IgD-negative memory B cell (primary cell): ENCODE data around the gene TEKT1. TPM values are rescaled to one million over a fixed set of nuclear protein-coding genes. Genes with fewer than 3 reads are reported as not detected.
A peak's percentile ranks its signal among the peaks of the same experiment; 100 is the strongest.
"Not testable (repeated sequence)": the region's sequence is repeated elsewhere in the genome, so short reads cannot be mapped to it uniquely, and the experiment has no call there.

Experiments
- H3K27ac Mint-ChIP-seq, 3 donors: one replicate each; pipeline ENCODE4 v1.8.0; 2020 to 2022; ENCODE audit warnings: mild to moderate bottlenecking in 3 of 3, mixed read lengths in 3 of 3, moderate library complexity in 1 of 3
- H3K27me3 Mint-ChIP-seq: one replicate; pipeline ENCODE4 v1.8.0; 2021; ENCODE audit warnings: mixed read lengths
- H3K36me3 Mint-ChIP-seq: one replicate; pipeline ENCODE4 v1.8.0; 2020; ENCODE audit warnings: mild to moderate bottlenecking, mixed read lengths
- H3K4me1 Mint-ChIP-seq, 3 donors: one replicate each; pipeline ENCODE4 v1.8.0; 2020 to 2022; ENCODE audit warnings: mixed read lengths in 3 of 3, mild to moderate bottlenecking in 1 of 3
- H3K4me3 Mint-ChIP-seq, 4 donors: one replicate each; pipeline ENCODE4 v1.8.0; 2020 to 2022; ENCODE audit warnings: mild to moderate bottlenecking in 4 of 4, mixed read lengths in 4 of 4, moderate library complexity in 3 of 4
- H3K9me3 Mint-ChIP-seq, 3 donors: one replicate each; pipeline ENCODE4 v1.8.0; 2020 to 2021; ENCODE audit warnings: mixed read lengths in 3 of 3, mild to moderate bottlenecking in 1 of 3
- polyA plus RNA-seq: library from polyadenylated mRNA; unstranded; fragments of 300-500 nt; fragmentation: Illumina TruSeq; gene quantifications from one replicate; pipeline ENCODE4 v1.2.3, GENCODE V29; 2021

The TEKT1 gene
- polyA plus RNA-seq, 1 donor from 2014 or later = not detected

DNA sequence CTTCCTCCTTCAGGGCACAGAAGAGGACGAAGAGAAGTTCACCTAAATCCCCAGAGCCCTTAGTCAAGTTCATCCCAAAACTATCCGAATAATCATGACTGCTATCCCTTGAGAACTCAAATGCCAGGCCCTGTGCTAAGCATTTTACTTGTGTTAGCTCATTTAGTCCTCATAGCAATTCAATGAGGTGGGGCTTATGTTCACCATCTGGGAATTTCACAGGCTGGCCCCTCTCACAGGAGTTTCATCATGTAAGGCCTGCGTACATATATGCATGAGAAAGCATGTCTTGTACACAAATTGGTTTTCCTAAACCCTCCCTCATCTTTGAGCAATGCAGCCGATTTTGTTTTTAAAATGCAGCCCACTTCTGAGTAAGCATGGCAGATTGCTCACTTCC, 12.9 kb upstream of the TEKT1 start:
- H3K9me3 Mint-ChIP-seq, H3K4me1 Mint-ChIP-seq, H3K27ac Mint-ChIP-seq, H3K36me3 Mint-ChIP-seq, H3K4me3 Mint-ChIP-seq: not testable (repeated sequence)
- peaks cover 26% of the 10 kb centered on the region for H3K27me3 Mint-ChIP-seq

DNA sequence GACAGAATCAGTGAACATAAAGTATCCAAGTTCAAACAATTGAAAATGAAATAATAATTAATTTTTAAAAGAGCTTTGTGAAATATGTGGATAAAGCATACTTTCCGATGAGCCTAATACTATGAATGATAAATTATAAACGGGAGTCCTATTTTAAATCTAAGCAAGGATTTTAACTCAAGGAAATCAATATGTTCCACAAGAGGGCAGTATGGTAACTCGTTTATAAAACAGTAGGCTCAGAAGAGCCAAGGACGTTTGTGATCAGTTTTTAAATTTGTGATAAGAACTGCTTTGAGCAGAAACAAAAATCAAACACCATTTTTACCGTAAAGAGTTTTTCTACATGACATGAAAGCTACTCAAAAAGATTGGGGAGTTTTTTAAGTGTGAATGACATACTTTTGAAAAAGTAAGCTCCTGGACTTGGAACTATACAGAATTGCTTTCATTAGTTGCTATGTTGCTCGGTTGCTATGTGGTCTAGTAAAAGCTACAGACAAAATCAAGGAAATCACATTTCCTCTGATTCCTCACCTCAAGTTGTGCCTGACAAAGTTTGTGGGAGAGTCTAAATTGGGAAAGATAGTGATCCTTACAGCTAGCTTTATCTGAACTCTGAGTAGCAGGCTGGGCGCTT, 11.8 kb upstream of the TEKT1 start:
- no peak overlapping the region for H3K27ac Mint-ChIP-seq
- H3K4me3 Mint-ChIP-seq = no peak overlapping the region
- no peaks in the 10 kb centered on the region for H3K36me3 Mint-ChIP-seq
- peaks cover 0 to 2% (median 0%) of the 10 kb centered on the region in 3 donors for H3K9me3 Mint-ChIP-seq
- H3K27me3 Mint-ChIP-seq = peaks cover 31% of the 10 kb centered on the region
- H3K4me1 Mint-ChIP-seq = no peaks in the 10 kb centered on the region

DNA sequence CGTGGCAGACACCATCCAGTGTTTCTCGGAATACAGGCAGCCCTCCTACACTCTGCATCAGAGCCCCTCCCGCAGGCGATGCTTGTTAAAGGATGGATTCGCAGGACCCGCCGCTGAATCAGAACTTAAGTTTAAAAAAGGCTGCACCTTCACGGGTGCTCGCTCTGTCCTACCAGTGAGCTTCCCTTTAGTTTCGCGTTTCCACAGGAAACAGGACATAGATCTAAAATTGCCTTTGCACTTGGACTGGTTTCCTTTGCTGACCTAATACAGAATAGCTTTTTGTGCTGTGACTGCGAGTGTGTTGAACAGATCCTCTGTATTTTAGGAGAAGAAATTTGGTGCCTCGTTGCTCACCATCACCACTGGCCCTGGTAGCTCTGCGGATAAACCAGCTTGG, 10.2 kb upstream of the TEKT1 start:
- H3K27ac Mint-ChIP-seq, H3K36me3 Mint-ChIP-seq, H3K9me3 Mint-ChIP-seq, H3K4me1 Mint-ChIP-seq: not testable (repeated sequence)
- peak overlapping the region in 1 of 4 donors; percentile 38 for H3K4me3 Mint-ChIP-seq
- H3K27me3 Mint-ChIP-seq = peaks cover 34% of the 10 kb centered on the region

DNA sequence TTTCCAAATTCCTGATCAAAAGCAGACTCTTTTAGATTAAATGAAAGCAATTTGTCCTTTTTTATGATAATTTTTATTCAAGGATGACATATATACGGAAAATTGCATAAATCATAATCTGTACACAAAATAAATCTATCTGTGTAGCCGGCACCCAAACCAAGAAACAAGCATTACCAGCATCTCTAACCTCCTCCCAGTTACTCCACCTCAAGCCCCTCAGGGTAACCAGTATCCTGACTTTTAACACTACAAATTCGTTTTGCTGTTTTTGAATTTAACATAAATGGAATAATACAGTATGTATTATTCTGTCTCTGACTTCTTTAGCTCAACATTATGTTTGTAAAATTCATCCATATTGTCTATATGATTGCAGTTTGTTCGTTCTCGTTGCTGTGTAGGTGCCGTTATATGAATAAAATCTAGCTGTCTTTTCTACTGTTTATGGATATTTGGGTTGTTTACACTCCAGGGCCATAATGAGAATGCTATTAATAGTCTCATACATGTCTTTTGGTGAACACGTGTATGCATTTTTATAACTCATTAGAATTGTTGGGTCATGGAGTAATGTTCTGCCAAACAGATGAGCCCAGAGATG, 1.0 kb downstream of the TEKT1 start:
- Mint-ChIP-seq H3K27ac (peak overlapping the region; percentile 14 to 96 (median 48)), H3K4me1 (peaks cover 2 to 5% (median 3%) of the 10 kb centered on the region in 3 donors), H3K27me3 (peaks cover 40% of the 10 kb centered on the region), H3K36me3 (no peaks in the 10 kb centered on the region), H3K4me3 (no peak overlapping the region), H3K9me3 (peaks cover 0 to 2% (median 0%) of the 10 kb centered on the region in 3 donors)

DNA sequence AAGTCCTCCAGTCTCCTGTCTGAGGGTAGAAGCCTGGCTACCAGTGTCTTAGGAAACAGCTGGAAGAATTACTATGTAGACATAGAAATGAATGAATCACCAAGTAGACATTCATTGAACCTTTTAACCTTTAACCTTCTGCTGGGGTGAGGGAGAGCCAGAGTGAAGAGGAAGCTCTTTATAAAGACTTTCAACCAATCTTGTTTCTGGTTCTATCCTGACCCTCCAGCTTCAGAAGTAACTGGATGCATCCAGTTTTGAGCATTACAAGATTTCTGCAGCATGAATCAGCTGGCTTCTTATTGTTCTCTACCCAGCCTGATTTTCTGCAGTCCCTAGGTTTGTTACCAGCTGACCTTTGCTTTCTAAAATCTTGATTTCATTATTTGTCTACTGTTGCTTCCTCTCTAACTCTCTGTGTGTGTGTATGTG, 8.5 kb downstream of the TEKT1 start:
- Mint-ChIP-seq H3K4me1 (peaks cover 0 to 2% (median 0%) of the 10 kb centered on the region in 3 donors), H3K4me3 (no peak overlapping the region), H3K27ac (peak overlapping the region in 1 of 3 donors; percentile 51), H3K9me3 (peaks cover 0 to 6% (median 0%) of the 10 kb centered on the region in 3 donors), H3K36me3 (peaks cover 6% of the 10 kb centered on the region), H3K27me3 (peaks cover 7% of the 10 kb centered on the region)

DNA sequence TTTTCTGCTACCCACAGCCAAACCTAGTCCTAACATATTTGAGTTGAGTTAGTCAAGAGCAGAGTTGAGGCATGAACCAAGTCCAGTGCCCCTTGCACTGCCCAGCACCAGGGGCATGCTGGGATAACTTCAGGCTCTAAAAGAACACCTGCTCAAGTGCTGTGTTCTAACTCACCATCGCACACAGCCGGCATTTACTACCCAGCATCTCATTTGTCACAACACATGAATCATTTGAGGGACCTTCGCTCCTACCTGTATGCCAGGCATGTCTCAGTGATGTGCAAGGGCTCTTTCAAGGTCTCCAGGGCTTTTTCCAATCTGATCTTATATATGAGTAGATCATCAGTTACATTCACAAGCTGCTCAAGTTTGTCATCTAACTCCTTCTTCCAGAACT, 12.6 kb downstream of the TEKT1 start:
- Mint-ChIP-seq H3K36me3 (peaks cover 3% of the 10 kb centered on the region), H3K4me3 (no peak overlapping the region), H3K4me1 (no peaks in the 10 kb centered on the region), H3K27ac (no peak overlapping the region), H3K9me3 (peaks cover 0 to 3% (median 0%) of the 10 kb centered on the region in 3 donors), H3K27me3 (peaks cover 14% of the 10 kb centered on the region)

DNA sequence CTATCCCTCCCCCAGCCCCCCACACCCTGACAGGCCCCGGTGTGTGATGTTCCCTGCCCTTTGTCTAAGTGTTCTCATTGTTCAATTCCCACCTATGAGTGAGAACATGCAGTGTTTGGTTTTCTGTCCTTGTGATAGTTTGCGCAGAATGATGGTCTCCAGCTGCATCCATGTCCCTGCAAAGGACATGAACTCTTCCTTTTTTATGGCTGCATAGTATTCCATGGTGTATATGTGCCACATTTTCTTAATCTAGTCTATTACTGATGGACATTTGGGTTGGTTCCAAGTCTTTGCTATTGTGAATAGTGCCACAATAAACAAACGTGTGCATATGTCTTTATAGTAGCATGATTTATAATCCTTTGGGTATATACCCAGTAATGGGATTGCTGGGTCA, 15.2 kb downstream of the TEKT1 start:
- H3K9me3 Mint-ChIP-seq, H3K36me3 Mint-ChIP-seq, H3K27ac Mint-ChIP-seq, H3K4me3 Mint-ChIP-seq, H3K4me1 Mint-ChIP-seq: not testable (repeated sequence)
- peaks cover 22% of the 10 kb centered on the region for H3K27me3 Mint-ChIP-seq

DNA sequence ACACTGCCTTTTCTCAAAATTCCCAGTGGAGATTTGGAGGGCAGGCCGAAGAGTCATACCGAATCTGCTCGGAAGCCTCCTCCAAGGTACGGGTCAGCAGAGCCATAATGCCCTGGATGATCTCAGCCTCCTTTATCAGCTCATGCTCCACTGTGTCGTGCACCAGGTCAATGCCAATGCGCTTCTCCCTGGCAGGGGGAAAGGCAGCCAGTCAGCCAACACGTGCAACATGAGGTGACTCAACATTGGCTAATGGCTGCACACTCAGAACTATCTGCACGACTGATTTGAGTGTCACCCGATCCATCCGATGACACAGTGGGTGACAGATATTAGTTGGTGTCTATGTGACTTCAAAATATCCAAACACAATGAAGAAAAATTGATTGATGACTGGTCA, 15.8 kb downstream of the TEKT1 start:
- Mint-ChIP-seq H3K36me3 (no peaks in the 10 kb centered on the region), H3K27ac (no peak overlapping the region), H3K27me3 (peaks cover 22% of the 10 kb centered on the region), H3K9me3 (peaks cover 0 to 3% (median 0%) of the 10 kb centered on the region in 3 donors), H3K4me3 (no peak overlapping the region), H3K4me1 (no peaks in the 10 kb centered on the region)

DNA sequence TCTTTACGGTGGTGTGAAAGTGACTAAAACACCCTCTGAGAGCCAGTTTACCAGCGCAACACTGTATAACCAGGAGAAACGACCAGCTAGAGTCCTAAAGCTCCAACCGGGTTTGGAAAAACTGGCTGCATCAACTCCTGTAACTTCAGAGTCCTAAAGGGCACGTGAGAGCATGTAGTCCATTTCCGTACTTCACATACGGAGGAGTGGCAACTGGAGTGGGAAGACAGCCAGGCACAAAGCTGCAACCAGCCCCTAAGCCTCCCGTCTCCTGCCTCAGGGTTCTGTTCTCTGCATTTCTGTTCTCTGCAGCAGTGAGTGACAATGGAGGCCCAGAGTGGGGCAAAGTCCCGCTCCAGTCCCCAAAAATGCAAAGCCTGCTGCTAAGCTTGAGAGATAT, 19.2 kb downstream of the TEKT1 start:
- Mint-ChIP-seq H3K4me3 (no peak overlapping the region), H3K27ac (no peak overlapping the region), H3K36me3 (no peaks in the 10 kb centered on the region), H3K27me3 (peaks cover 19% of the 10 kb centered on the region), H3K9me3 (peaks cover 0 to 2% (median 0%) of the 10 kb centered on the region in 3 donors), H3K4me1 (no peaks in the 10 kb centered on the region)

DNA sequence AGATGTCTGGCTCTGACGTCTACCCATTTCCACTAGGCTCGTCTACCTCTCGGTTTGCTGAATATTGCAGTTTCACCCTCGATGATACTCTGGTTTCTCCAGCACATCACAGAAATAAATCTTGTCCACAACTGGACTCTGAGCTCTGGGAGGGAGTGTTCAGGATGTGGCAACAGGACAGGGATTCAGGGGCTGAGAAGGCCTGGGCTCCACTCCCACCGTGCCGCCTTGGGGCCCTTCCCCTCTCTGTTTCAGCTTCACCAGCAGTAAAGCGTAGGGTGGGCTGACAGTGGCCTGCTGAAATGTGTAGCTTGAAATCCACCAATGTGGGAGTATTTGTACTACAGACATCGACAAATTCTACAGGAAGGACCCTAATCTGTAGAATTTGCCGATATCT, 20.0 kb downstream of the TEKT1 start:
- Mint-ChIP-seq H3K36me3 (no peaks in the 10 kb centered on the region), H3K27ac (no peak overlapping the region), H3K9me3 (peaks cover 0 to 2% (median 0%) of the 10 kb centered on the region in 3 donors), H3K27me3 (peaks cover 19% of the 10 kb centered on the region), H3K4me3 (no peak overlapping the region), H3K4me1 (no peaks in the 10 kb centered on the region)

DNA sequence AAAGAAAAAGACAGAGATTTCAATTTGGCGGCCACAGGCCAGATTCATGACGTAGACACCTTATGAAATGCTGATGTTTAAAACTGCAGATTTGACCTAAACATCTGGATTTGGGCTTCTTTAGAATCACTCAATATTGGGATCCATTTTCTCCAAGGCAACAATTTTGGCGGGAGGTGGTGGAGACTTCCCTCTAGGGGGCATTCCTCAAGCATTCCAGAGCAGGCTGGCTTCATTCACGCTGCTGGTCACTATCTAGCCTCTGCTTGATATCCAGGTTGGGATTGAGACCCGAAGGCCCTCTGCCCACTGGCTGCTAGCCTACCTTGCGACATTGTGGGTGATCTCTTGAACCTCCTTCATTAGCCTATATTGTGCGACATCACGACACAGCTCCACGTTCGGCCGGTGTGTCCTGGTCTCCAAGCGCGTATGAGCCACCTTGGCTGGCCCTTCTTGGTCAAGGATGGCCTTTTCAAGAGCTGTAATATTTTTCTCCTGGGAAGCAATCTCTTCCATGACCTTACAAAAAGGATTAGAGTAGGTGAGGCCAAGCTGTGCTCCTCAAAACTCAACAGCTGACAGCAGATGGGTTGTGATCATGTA, 31.0 kb downstream of the TEKT1 start:
- peak overlapping the region in 1 of 3 donors; percentile 35 for H3K27ac Mint-ChIP-seq
- H3K36me3 Mint-ChIP-seq = no peaks in the 10 kb centered on the region
- no peaks in the 10 kb centered on the region for H3K9me3 Mint-ChIP-seq
- H3K4me1 Mint-ChIP-seq = no peaks in the 10 kb centered on the region
- no peak overlapping the region for H3K4me3 Mint-ChIP-seq
- peaks cover 4% of the 10 kb centered on the region for H3K27me3 Mint-ChIP-seq

DNA sequence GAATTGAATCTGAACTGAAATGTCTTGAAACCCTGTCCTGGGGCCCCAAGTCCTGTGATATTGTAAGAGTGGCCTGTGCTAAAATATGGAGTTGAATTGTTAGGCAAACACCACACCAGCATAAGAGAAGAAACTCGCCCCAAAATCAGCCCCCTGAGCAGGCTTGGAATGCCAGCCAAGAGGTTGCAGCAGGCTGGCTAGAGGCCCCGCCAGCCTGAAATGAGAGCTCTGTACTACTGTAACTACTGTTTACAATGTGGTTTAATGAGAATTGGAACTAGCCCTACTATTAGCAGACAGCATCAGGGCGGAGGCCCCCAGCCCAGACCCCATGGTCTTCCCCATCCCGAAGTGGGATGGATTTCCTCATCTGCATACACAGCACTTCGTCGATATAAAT, 31.8 kb downstream of the TEKT1 start:
- H3K9me3 Mint-ChIP-seq = no peaks in the 10 kb centered on the region
- H3K4me1 Mint-ChIP-seq = no peaks in the 10 kb centered on the region
- H3K27me3 Mint-ChIP-seq = peaks cover 6% of the 10 kb centered on the region
- H3K27ac Mint-ChIP-seq = no peak overlapping the region
- H3K36me3 Mint-ChIP-seq = no peaks in the 10 kb centered on the region
- no peak overlapping the region for H3K4me3 Mint-ChIP-seq

DNA sequence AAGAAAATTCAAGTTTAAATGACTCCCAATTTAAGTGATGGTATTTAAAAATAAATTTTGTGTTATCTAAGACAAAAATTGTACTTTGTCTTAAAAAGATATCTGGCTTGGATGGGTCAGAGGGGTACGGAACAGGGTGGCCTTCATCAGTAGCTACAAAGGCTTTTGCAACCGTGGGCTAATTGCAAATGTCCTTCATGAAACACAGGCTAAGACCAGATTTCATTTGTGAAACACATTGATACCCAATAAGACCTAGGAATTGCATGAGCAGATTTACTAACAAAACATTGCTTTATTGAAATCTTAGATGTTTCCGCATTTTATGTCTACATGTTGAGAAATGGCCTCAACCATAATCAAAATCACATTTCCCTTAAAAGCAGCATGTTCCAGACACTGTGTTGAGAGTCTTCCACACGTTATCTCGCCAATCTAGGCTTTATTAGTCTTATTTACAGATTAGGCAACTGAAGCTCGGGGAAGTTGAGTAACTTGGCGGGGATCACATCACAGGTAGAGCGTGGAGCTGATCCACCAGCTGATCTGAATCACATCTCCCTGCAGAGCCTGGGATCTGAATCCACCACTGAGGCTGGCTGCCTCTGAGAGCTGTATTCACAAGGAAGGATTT, 33.7 kb downstream of the TEKT1 start:
- no peaks in the 10 kb centered on the region for H3K9me3 Mint-ChIP-seq
- H3K36me3 Mint-ChIP-seq = no peaks in the 10 kb centered on the region
- H3K27me3 Mint-ChIP-seq = peaks cover 10% of the 10 kb centered on the region
- H3K4me1 Mint-ChIP-seq = no peaks in the 10 kb centered on the region
- no peak overlapping the region for H3K27ac Mint-ChIP-seq
- H3K4me3 Mint-ChIP-seq = no peak overlapping the region

DNA sequence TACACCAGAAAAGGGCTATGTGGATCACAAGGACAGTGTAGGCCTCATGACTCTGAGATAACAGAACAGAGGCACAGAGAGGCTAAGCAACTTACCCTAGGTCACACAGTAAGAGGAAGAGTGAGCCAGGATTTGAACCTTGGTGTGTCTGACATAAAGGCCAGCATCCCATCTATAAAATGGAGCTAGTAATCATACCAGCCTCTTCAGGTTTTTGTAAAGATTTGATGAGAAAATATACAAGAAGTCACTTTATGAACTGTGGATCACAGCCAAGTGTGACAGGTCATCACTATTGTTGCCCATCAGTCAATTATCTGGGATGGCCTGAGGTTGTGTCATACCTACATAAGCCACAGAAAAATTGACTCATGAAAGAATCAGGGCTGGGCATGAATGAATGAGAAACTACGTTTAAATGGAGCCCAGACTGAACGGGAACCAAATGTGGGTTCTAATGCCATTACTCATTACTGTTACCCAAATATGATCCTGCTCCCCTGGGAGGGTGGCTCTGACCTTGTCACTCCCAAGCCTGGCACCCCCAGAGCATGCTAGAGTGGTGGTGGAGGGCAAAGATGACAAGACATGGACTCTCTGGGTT, 34.5 kb downstream of the TEKT1 start:
- H3K27me3 Mint-ChIP-seq = peaks cover 12% of the 10 kb centered on the region

More for the DNA sequence above, 34.5 kb downstream of the TEKT1 start:
- no peak overlapping the region for H3K4me3 Mint-ChIP-seq
- H3K9me3 Mint-ChIP-seq = no peaks in the 10 kb centered on the region
- no peaks in the 10 kb centered on the region for H3K36me3 Mint-ChIP-seq
- no peaks in the 10 kb centered on the region for H3K4me1 Mint-ChIP-seq
- H3K27ac Mint-ChIP-seq = no peak overlapping the region
